ENCODE results near the gene NAA15. TPM values are rescaled to one million over a fixed set of nuclear protein-coding genes. Genes with fewer than 3 reads are reported as not detected.
"Not testable (repeated sequence)": the region's sequence is repeated elsewhere in the genome, so short reads cannot be mapped to it uniquely, and the experiment has no call there.

Gene NAA15
- polyA plus RNA-seq (ENCODE audit: insufficient read length in 4 of 4) = 10 to 100 TPM; 27.9 to 41.2 (median 35.7) TPM

- DNase-seq (ENCODE audit: low read depth in 4 of 4, low spot score in 3 of 4) = peak; percentile 93 to 96 (median 96)
Observed at GRCh38 chr4:139301113-139301820, at the start of gene NAA15. NAA15 (plus strand) TSS chr4:139301505; CDS start chr4:139301778, 273 bp downstream.

- no peak for DNase-seq (ENCODE audit: low read depth in 4 of 4, low spot score in 3 of 4)
Observed at GRCh38 chr4:139253046-139253445, 48.3 kb upstream of the NAA15 start.

DNA sequence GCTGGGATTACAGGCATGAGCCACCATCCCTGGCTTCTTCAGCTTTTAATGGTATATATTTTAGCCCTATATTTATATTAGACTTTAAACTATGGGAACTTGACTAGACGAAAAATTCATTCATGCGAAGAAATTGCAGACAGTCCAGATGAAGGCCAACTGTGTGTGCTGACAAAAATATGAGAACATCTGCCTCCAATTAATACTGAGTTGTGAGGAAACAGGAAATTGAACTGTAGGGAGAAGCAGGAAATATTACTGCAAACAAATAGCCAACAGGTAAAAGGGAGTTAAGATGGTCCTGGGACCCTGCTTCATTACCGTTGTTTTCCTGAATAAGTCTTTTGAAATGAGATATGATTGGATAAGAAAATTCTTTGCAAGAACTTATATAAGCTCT is 47.6 kb upstream of the NAA15 start:
- DNase-seq (ENCODE audit: low read depth in 4 of 4, low spot score in 3 of 4) = no peak

DNA sequence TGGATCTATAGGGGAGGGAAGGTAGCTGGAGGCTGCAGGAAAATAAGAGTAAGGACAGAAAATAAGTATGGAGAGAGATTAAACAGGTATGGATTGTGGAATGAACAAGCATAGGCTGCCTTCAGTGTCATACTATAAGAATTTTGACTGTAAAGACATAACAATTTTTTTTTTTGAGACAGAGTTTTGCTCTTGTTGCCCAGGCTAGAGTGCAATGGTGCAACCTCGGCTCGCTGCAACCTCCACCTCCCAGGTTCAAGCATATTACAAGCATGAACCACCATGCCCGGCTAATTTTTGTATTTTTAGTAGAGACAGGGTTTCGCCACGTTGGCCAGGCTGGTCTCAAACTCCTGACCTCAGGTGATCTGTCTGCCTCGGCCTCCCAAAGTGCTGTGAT is 45.7 kb upstream of the NAA15 start:
- DNase-seq (ENCODE audit: low read depth in 4 of 4, low spot score in 3 of 4) = not testable (repeated sequence)

GRCh38 chr4:139256349-139256748 is 45.0 kb upstream of the NAA15 start:
- DNase-seq (ENCODE audit: low read depth in 4 of 4, low spot score in 3 of 4) = no peak

- DNase-seq (ENCODE audit: low read depth in 4 of 4, low spot score in 3 of 4) = no peak
Observed at GRCh38 chr4:139265654-139266053, 35.7 kb upstream of the NAA15 start.

- no peak for DNase-seq (ENCODE audit: low read depth in 4 of 4, low spot score in 3 of 4)
Observed at GRCh38 chr4:139266208-139266582, 35.1 kb upstream of the NAA15 start.

- DNase-seq (ENCODE audit: low read depth in 4 of 4, low spot score in 3 of 4) = peak in 2 of 4 donors; percentile 28 to 41
Observed at GRCh38 chr4:139266583-139267257, 34.6 kb upstream of the NAA15 start.

DNA sequence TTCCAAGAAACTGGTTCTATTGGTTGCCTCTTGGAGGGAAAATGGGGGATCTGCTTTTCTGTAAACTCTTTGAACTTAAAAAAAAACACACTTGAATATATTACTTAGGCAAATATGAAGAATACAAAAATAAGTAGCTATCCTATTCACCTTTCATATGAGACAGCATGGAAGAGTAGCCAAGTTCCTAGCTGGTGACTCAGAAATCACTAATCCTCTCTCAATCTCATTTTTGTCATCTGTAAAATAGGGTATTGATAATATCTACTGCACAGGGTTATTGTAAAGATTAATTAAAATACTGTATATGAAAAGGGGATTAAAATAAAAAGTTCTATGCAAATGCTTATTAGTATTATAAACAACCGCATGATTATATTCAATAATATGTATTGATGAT is 34.0 kb upstream of the NAA15 start:
- DNase-seq (ENCODE audit: low read depth in 4 of 4, low spot score in 3 of 4) = no peak

DNA sequence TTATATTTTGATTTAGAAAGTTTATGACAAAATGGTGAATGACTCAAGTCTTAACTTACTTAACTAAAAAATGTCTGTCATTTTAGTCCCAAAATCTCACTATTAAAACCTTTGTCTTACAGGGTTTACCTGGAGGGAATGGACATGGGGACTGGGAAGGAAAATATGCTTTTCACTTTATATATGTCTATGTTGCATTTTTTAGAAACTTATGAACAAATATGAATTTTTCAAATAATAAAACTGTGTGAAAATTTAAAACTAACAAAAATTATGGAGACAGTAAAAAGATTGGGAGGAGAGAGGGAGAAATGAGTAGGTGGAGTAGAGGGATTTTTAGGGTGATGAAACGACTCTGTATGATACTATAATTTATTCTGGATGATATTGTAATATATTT is 27.5 kb upstream of the NAA15 start:
- DNase-seq (ENCODE audit: low read depth in 4 of 4, low spot score in 3 of 4) = no peak

DNA sequence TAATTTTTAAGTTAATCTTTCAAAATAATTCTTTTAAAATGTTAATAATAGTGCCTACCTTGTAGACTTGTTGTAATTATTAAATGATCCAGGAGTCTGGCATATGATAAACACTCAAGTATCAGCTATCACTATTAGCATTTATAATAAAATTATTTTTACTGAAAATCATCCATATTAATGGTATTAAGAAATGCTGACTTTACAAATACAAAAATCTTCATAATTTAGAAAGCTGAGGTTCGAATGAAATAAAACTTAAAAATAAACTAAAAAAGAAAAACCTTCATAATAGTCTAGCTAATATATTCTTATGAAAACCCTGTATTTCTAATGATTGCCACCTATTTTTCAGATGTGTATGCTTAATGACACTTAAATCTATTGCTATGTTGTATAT is 26.5 kb upstream of the NAA15 start:
- DNase-seq (ENCODE audit: low read depth in 4 of 4, low spot score in 3 of 4) = no peak

- DNase-seq (ENCODE audit: low read depth in 4 of 4, low spot score in 3 of 4) = no peak
Observed at GRCh38 chr4:139275281-139275735, 26.0 kb upstream of the NAA15 start.

- DNase-seq (ENCODE audit: low read depth in 4 of 4, low spot score in 3 of 4) = peak in 1 of 4 donors; percentile 3
Observed at GRCh38 chr4:139278485-139278884, 22.8 kb upstream of the NAA15 start.

DNA sequence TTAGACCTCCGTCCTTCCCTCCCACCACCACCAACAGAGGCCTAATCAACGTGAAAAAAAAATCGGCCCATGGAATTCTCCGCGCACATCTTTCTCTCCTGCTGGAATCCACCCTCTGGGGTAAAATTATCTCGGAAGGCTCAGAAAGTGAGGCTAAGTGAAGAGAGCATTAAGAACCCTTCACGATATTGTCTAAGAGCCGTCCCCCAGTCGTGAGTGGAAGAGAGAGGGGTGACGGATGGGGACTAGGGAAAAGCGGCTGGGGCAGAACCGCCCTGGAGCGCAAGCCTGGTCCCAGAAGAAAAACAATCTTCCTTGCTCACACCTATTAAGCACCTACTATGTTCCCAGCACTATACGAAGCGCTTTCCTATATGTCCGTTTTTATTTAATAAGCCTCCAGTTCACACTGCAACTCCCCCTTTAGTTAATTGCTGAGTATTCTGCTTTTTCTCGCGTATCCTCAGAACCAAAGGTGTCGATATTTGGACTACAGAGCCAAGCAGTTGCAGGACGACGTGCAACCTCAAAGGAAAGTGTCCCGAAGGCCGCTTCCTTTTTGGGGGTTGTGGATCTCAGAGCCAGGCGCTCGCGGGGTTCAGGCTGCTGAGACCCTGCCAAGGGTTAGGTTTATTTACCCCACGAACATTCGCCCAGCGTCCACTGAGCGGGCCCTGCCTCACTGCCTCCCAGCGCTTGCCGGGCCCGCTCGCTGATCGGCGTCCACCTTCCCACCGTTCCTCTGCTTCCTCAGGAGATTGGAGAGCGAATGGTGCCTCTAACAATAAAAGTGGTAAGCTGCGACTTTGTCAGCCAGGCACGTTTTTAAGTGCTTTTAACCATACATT is 22.2 kb upstream of the NAA15 start:
- DNase-seq (ENCODE audit: low read depth in 4 of 4, low spot score in 3 of 4) = peak in 1 of 4 donors; percentile 14

DNA sequence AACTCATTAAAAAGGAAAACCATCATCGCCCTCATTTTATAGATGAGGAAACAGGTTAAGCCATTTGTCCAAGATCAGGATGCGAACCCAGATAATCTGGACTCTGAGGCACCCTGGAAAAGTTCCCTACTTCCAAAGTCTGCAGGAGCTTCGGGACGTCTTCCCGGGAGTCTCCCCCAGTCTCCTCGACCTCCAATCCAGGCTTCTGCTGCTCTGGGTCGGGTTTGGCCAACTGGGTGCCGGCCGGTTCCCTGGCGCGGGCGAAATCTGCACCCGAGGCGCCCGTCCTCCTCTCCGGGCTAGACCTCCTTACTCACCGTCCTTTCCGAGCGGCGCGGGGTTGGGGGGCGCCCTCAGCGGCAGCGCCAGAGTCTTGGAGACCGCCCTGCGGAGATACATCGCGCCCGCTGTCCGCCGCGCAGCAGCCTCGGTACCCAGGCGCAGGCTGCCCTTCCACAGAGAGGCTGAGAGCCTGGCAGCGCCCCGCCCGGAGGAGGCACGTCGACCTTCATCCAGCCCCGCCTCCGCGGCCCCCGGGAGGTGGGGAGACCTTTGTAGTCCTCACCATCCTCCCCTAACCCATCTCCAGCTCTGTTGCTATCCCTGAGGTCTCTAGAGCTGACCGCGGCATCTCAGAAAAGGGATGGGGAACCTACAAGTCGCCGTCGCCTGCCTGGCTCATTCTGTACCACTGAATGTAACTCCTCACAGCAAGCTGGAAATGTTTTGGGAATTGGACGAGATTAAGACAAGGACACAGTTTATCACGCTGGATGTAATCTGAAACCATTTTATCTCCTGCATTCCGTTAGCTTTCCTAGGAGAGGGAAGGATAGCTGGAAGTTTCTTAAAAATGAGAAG is 21.3 kb upstream of the NAA15 start, which contains the start of gene MGARP:
Gene MGARP (minus strand): TSS at position 466 of the 861 bp plus-strand sequence. CDS start 67 bp downstream, at position 399.
- peak in 1 of 4 donors; percentile 7 for DNase-seq (ENCODE audit: low read depth in 4 of 4, low spot score in 3 of 4)

- no peak for DNase-seq (ENCODE audit: low read depth in 4 of 4, low spot score in 3 of 4)
Observed at GRCh38 chr4:139282065-139282720, 19.1 kb upstream of the NAA15 start.

GRCh38 chr4:139282721-139283075 is 18.6 kb upstream of the NAA15 start:
- DNase-seq (ENCODE audit: low read depth in 4 of 4, low spot score in 3 of 4) = no peak

- DNase-seq (ENCODE audit: low read depth in 4 of 4, low spot score in 3 of 4) = no peak
Observed at GRCh38 chr4:139286186-139286698, 15.1 kb upstream of the NAA15 start.

DNA sequence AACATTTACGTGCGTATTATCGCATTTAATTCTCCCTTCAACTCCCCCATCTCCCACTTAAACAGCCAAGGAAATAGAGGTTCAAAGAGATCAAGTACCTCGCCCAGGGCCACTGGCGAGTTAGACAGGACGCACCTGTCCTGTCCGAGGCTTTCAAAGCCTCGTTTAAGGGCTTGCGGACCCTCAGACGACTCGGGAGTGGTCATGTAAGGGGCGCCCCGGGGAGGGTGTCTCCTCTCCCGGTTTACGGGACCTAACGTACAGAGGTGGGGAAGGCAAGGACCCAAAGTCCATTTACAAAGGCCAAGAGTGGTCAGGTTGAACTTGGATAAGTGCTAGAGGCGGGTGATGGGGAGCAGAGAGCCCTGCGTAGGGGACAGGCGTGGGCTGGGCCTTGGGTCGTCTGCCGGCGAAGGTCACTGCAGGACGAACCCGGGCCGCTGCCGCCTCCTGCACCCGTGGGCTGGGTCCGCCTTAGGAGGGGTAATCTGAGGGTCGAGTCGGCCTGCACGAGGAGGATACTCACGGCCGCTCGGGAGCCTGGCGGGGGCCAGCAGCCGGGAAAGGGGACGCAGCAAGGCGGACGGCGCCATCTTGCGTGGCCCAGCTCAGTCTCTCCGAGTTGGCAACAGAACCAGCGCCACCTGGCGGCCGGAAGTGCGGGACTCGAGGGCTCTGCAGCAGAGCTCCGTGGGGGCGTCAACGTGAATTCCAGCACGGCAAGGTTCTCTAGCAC is 5.9 kb upstream of the NAA15 start:
- peak; percentile 87 to 92 (median 90) for DNase-seq (ENCODE audit: low read depth in 4 of 4, low spot score in 3 of 4)

All from left renal pelvis (tissue), 4 donors.